ENCODE measurements around the gene PUS3.
"Not testable (repeated sequence)": the region's sequence is repeated elsewhere in the genome, so short reads cannot be mapped to it uniquely, and the experiment has no call there.

DNA sequence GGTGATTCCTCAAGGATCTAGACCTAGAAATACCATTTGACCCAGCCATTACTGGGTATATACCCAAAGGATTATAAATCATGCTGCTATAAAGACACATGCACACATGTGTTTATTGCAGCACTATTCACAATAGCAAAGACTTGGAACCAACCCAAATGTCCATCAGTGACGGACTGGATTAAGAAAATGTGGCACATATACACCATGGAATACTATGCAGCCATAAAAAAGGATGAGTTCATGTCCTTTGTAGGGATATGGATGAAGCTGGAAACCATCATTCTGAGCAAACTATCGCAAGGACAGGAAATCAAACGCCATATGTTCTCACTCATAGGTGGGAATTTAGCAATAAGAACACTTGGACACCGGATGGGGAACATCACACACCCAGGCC, 37.7 kb downstream of the PUS3 start:
- TF ChIP-seq, protein P1, sequence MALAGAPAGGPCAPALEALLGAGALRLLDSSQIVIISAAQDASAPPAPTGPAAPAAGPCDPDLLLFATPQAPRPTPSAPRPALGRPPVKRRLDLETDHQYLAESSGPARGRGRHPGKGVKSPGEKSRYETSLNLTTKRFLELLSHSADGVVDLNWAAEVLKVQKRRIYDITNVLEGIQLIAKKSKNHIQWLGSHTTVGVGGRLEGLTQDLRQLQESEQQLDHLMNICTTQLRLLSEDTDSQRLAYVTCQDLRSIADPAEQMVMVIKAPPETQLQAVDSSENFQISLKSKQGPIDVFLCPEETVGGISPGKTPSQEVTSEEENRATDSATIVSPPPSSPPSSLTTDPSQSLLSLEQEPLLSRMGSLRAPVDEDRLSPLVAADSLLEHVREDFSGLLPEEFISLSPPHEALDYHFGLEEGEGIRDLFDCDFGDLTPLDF (CRISPR knock-in tag; IDR thresholded peaks at IDR 0.05) = not testable (repeated sequence)
- TF ChIP-seq, protein P2, sequence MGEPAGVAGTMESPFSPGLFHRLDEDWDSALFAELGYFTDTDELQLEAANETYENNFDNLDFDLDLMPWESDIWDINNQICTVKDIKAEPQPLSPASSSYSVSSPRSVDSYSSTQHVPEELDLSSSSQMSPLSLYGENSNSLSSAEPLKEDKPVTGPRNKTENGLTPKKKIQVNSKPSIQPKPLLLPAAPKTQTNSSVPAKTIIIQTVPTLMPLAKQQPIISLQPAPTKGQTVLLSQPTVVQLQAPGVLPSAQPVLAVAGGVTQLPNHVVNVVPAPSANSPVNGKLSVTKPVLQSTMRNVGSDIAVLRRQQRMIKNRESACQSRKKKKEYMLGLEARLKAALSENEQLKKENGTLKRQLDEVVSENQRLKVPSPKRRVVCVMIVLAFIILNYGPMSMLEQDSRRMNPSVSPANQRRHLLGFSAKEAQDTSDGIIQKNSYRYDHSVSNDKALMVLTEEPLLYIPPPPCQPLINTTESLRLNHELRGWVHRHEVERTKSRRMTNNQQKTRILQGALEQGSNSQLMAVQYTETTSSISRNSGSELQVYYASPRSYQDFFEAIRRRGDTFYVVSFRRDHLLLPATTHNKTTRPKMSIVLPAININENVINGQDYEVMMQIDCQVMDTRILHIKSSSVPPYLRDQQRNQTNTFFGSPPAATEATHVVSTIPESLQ (CRISPR knock-in tag; IDR thresholded peaks at IDR 0.05) = not testable (repeated sequence)
- TF ChIP-seq STAT6 (CRISPR knock-in tag; conservative IDR thresholded peaks at IDR 0.05; ENCODE audit: low read depth); CTCF (IDR thresholded peaks at IDR 0.05): not testable (repeated sequence)
- TF ChIP-seq, protein P3, sequence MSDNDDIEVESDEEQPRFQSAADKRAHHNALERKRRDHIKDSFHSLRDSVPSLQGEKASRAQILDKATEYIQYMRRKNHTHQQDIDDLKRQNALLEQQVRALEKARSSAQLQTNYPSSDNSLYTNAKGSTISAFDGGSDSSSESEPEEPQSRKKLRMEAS (CRISPR knock-in tag; IDR thresholded peaks at IDR 0.05) = not testable (repeated sequence)
- TF ChIP-seq, protein P4, sequence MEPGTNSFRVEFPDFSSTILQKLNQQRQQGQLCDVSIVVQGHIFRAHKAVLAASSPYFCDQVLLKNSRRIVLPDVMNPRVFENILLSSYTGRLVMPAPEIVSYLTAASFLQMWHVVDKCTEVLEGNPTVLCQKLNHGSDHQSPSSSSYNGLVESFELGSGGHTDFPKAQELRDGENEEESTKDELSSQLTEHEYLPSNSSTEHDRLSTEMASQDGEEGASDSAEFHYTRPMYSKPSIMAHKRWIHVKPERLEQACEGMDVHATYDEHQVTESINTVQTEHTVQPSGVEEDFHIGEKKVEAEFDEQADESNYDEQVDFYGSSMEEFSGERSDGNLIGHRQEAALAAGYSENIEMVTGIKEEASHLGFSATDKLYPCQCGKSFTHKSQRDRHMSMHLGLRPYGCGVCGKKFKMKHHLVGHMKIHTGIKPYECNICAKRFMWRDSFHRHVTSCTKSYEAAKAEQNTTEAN (CRISPR knock-in tag; IDR thresholded peaks at IDR 0.05) = not testable (repeated sequence)
- TF ChIP-seq, protein P5, sequence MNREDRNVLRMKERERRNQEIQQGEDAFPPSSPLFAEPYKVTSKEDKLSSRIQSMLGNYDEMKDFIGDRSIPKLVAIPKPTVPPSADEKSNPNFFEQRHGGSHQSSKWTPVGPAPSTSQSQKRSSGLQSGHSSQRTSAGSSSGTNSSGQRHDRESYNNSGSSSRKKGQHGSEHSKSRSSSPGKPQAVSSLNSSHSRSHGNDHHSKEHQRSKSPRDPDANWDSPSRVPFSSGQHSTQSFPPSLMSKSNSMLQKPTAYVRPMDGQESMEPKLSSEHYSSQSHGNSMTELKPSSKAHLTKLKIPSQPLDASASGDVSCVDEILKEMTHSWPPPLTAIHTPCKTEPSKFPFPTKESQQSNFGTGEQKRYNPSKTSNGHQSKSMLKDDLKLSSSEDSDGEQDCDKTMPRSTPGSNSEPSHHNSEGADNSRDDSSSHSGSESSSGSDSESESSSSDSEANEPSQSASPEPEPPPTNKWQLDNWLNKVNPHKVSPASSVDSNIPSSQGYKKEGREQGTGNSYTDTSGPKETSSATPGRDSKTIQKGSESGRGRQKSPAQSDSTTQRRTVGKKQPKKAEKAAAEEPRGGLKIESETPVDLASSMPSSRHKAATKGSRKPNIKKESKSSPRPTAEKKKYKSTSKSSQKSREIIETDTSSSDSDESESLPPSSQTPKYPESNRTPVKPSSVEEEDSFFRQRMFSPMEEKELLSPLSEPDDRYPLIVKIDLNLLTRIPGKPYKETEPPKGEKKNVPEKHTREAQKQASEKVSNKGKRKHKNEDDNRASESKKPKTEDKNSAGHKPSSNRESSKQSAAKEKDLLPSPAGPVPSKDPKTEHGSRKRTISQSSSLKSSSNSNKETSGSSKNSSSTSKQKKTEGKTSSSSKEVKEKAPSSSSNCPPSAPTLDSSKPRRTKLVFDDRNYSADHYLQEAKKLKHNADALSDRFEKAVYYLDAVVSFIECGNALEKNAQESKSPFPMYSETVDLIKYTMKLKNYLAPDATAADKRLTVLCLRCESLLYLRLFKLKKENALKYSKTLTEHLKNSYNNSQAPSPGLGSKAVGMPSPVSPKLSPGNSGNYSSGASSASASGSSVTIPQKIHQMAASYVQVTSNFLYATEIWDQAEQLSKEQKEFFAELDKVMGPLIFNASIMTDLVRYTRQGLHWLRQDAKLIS (CRISPR knock-in tag; IDR thresholded peaks at IDR 0.05; ENCODE audit: borderline replicate concordance) = not testable (repeated sequence)
- TF ChIP-seq, protein P6, sequence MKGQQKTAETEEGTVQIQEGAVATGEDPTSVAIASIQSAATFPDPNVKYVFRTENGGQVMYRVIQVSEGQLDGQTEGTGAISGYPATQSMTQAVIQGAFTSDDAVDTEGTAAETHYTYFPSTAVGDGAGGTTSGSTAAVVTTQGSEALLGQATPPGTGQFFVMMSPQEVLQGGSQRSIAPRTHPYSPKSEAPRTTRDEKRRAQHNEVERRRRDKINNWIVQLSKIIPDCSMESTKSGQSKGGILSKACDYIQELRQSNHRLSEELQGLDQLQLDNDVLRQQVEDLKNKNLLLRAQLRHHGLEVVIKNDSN (CRISPR knock-in tag; IDR thresholded peaks at IDR 0.05) = not testable (repeated sequence)
- TF ChIP-seq, protein P7, sequence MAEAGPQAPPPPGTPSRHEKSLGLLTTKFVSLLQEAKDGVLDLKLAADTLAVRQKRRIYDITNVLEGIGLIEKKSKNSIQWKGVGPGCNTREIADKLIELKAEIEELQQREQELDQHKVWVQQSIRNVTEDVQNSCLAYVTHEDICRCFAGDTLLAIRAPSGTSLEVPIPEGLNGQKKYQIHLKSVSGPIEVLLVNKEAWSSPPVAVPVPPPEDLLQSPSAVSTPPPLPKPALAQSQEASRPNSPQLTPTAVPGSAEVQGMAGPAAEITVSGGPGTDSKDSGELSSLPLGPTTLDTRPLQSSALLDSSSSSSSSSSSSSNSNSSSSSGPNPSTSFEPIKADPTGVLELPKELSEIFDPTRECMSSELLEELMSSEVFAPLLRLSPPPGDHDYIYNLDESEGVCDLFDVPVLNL (CRISPR knock-in tag; IDR thresholded peaks at IDR 0.05; ENCODE audit: borderline replicate concordance, low read depth) = not testable (repeated sequence)
- TF ChIP-seq, protein P8, sequence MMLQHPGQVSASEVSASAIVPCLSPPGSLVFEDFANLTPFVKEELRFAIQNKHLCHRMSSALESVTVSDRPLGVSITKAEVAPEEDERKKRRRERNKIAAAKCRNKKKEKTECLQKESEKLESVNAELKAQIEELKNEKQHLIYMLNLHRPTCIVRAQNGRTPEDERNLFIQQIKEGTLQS (CRISPR knock-in tag; conservative IDR thresholded peaks at IDR 0.05) = not testable (repeated sequence)
